T-helper 1 cell treated with Interleukin-12 subunit alpha and Interleukin-12 subunit beta and Interleukin-4 antibody, amounts not matched to agents 30 ng/mL and 1 ng/mL, for 36 hours (primary cell): ENCODE results near the gene SMIM5. TPM values are rescaled to one million over a fixed set of nuclear protein-coding genes. Genes with fewer than 3 reads are reported as not detected.
"Not testable (repeated sequence)": the region's sequence is repeated elsewhere in the genome, so short reads cannot be mapped to it uniquely, and the experiment has no call there.

Experiments
- intact Hi-C: fragments of 100-400 bp; cut with micrococcal nuclease; formaldehyde crosslinking; loops from one replicate; pipeline ENCODE4 v1.15.1; 2024
- total RNA-seq: library from RNA; stranded (reverse); gene quantifications from 2 replicates; pipeline ENCODE4 v1.2.3, GENCODE V29; 2022

Gene SMIM5, protein sequence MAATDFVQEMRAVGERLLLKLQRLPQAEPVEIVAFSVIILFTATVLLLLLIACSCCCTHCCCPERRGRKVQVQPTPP
- total RNA-seq, result 0.54 and 0.83 TPM in 2 replicates

GRCh38 chr17:75632863-75633485 lies at the start of gene SMIM5:
SMIM5 (plus strand) TSS chr17:75633434; CDS start chr17:75640202, 6,768 bp downstream.
- intact Hi-C loops, result loop anchor here (1.0 kb wide), 4 partner anchors 34 to 207 kb away; partner anchors contain the start of genes RECQL5 and SAP30BP

- intact Hi-C loops, result no loop called here
These were observed 48.4 kb upstream of the SMIM5 start for GRCh38 chr17:75584849-75585175.

- intact Hi-C loops, result loop anchor here (1.0 kb wide), 1 partner anchor 17 kb away; no protein-coding TSS in a partner anchor
These were observed 45.3 kb upstream of the SMIM5 start, which contains the start of gene MYO15B for GRCh38 chr17:75587675-75588595. MYO15B (plus strand) TSS chr17:75587800; CDS start chr17:75588058, 258 bp downstream.

GRCh38 chr17:75588596-75589011 lies 44.6 kb upstream of the SMIM5 start:
- intact Hi-C loops, result loop anchor here (1.0 kb wide), 11 partner anchors 17 to 391 kb away; partner anchors contain the start of genes ACOX1, LLGL2, RECQL5 and SAP30BP

- intact Hi-C loops, result loop anchor here (1.0 kb wide), 10 partner anchors 64 to 390 kb away; partner anchors contain the start of genes ACOX1, LLGL2, RECQL5 and SAP30BP
These were observed 44.0 kb upstream of the SMIM5 start for GRCh38 chr17:75589012-75589918.

DNA sequence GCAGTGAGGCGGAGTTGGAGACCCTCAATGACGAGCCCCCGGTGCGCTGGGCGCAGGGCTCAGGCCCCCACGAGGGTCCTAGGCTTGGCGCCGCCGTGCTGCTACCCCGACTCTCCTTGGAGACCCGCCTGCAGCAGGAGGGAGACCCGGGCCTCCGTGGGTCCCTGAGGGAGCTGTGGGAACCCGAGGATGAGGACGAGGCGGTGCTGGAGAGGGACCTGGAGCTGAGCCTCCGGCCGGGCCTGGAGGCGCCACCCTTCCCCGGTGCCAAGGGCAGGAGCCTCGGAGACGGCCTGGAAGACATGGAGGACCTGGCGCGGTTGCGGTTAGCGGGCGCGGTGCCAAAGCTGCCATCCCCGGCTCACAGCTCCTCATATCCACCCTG lies 43.3 kb upstream of the SMIM5 start:
- intact Hi-C loops, result loop anchor here (1.0 kb wide), 10 partner anchors 65 to 389 kb away; partner anchors contain the start of genes ACOX1, LLGL2, RECQL5 and SAP30BP

- intact Hi-C loops, result no loop called here
These were observed 42.9 kb upstream of the SMIM5 start for GRCh38 chr17:75590314-75590761.

- intact Hi-C loops, result no loop called here
These were observed 42.1 kb upstream of the SMIM5 start for GRCh38 chr17:75590849-75591721.

GRCh38 chr17:75591722-75592302 lies 41.4 kb upstream of the SMIM5 start:
- intact Hi-C loops, result no loop called here

- intact Hi-C loops, result no loop called here
These were observed 40.8 kb upstream of the SMIM5 start for GRCh38 chr17:75592348-75593020.

DNA sequence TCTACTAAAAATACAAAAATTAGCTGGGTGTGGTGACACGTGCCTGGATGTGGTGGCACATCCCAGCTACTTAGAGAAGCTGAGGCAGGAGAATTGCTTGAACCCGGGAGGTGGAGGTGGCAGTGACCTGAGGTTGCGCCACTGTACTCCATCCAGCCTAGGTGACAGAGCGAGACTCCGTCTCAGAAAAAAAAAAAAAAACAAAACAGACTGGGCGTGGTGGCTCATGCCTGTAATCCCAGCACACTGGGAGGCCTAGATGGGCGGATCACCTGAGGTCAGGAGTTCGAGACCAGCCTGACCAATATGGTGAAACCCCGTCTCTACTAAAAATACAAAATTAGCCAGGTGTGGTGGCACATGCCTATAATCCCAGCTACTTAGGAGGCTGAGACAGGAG lies 39.8 kb upstream of the SMIM5 start:
- intact Hi-C loops, result not testable (repeated sequence)

DNA sequence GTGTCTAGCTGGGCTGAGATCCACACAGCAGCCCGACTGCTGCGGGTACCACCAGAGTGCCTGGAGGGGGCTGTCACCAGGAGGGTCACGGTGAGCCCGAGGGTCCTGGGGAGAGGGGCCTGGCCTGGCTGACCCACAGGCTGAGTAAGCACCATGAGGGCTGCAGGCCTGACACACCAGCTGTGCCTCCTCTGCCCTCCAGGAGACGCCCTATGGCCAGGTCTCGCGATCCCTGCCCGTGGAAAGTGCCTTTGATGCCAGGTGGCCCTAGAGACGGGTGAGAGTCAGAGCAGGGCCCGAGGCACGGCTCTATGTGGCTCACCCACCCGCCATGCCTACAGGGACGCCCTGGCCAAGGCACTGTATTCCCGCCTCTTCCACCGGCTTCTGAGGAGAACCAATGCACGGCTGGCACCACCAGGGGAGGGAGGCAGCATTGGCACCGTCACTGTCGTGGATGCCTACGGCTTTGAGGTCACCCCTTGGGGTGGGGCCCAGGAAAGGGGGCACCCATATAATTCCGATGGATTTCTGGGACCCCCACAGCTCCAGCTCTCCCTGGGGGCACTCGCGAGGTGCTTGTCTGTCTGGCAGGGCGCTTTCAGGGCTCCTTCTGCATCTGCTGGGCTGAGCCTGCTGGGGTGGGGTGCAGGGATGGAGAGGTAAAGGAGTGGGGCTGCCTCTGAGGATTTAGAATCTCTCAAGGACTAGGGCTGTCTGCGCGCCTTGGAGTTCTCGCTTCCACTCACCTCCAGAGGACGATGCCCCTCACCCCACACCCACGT lies 38.5 kb upstream of the SMIM5 start:
- intact Hi-C loops, result no loop called here

DNA sequence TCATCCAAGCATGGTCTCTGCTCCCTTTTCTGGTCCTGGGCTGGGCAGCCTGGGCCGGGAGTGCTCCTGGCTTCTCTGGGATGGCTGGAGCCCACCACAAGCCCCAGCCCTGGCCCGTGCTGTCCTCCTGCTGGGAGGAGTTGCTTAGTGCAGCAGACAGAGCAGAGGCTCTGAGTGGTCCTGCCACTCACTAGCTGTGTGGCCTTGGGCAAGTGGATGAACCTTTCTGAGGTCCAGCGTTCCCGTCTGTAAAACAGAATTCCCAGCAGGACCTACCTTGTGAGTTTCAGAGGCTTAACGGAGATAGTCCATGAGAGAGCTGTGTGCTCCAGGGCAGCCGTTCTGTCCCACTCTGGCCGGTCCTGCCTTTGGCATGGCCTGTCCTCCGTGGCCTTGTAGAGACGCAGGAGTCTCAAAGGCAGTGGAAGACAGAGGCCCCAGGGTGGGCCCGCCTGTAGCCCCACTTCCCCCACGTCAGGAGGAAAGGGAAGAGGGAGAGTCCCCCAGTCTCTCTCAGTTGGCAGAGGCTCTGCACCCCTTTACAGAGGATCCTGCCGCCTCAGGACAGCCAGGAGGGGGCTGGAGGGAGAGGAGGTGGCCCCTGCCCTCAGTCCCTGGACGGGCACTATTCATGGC lies 37.8 kb upstream of the SMIM5 start:
- intact Hi-C loops, result no loop called here

GRCh38 chr17:75595920-75596313 lies 37.3 kb upstream of the SMIM5 start:
- intact Hi-C loops, result no loop called here

DNA sequence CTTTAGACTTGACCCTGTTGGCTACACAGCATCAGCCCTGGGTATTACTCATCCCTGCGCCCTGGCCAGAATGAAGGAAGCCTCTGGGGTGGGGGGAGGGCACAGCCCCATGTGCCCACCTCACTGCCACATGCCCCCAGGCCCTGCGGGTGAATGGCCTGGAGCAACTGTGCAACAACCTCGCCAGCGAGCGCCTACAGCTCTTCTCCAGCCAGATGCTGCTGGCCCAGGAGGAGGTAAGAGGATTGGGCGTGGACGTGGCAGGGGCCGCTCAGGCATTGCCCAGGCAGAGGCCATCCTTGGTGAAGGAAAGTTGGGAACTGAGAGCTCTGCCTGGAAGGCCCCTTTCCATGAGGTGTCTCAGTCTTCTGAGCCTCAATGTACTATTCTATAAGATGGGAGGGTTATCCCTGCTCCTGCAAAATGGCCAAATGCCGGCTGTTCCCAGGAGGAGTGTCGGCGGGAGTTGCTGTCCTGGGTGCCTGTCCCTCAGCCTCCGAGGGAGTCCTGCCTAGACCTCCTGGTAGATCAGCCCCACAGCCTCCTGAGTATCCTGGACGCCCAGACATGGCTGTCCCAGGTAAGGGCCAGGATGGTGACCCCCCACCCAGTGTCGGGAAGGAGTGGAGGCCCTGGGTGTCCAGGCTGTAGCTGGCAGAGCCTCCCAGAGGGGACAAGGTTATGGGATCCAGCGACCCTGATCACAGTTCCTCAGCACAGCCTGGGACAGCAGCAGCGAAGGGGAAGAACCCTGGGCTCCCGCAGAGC lies 36.7 kb upstream of the SMIM5 start:
- intact Hi-C loops, result no loop called here
